Ishikawa (cell line): ENCODE measurements around the gene PDSS2.

Experiments used
- CEBPB ChIP-seq: IDR thresholded peaks from 2 replicates; pipeline ENCODE4 v1.6.1; 2012
- CREB1 ChIP-seq: IDR thresholded peaks from 2 replicates; pipeline ENCODE4 v1.6.1; 2012; ENCODE audit warnings: low read depth
- EGR1 ChIP-seq: IDR thresholded peaks from 2 replicates; pipeline ENCODE4 v1.6.1; 2012
- EP300 ChIP-seq: IDR thresholded peaks from 2 replicates; pipeline ENCODE4 v1.6.1; 2012; ENCODE audit warnings: borderline replicate concordance
- FOXM1 ChIP-seq: IDR thresholded peaks from 2 replicates; pipeline ENCODE4 v1.6.1; 2012; ENCODE audit warnings: low read depth, borderline replicate concordance
- NFIC ChIP-seq: IDR thresholded peaks from 2 replicates; pipeline ENCODE4 v1.6.1; 2012
- RAD21 ChIP-seq: IDR thresholded peaks from 2 replicates; pipeline ENCODE4 v1.6.1; 2012; ENCODE audit warnings: low read depth
- TAF1 ChIP-seq: IDR thresholded peaks from 2 replicates; pipeline ENCODE4 v1.6.1; 2012; ENCODE audit warnings: low read depth, mild to moderate bottlenecking
- TCF12 ChIP-seq: IDR thresholded peaks from 2 replicates; pipeline ENCODE4 v1.6.1; 2012; ENCODE audit warnings: low read depth
- TEAD4 ChIP-seq: IDR thresholded peaks from 2 replicates; pipeline ENCODE4 v1.6.1; 2012
- YY1 ChIP-seq: IDR thresholded peaks from 2 replicates; pipeline ENCODE4 v1.6.1; 2012; ENCODE audit warnings: low read depth
- ZBTB7A ChIP-seq: IDR thresholded peaks from 2 replicates; pipeline ENCODE4 v1.6.1; 2012; ENCODE audit warnings: low read depth
- TF ChIP-seq, protein P1 (sequence below): IDR thresholded peaks from 2 replicates; pipeline ENCODE4 v1.6.1; 2012; ENCODE audit warnings: low read depth, mild to moderate bottlenecking
- TF ChIP-seq, protein P2 (sequence below): IDR thresholded peaks from 2 replicates; pipeline ENCODE4 v1.6.1; 2012
- TF ChIP-seq, protein P3 (sequence below): IDR thresholded peaks from 2 replicates; pipeline ENCODE4 v1.6.1; 2012

Gene PDSS2

DNA sequence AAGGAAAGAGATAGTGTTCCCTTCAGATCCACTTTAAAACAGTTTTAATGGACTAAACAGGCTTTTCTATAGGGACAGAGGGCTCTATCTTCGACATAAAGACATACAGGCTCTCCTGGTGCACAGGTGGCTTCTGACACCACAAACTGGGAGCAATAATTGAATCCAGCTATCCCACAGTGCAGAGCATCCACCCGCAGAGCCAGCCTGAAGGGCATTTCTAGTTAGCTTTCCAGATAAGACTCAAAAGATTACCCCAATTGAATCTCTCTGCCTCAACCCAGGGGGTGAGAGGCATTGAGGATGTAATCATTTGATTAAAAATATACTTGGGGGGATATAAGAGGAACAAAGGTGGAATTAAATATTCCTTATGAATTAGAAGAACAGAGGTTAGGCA, 279.3 kb downstream of the PDSS2 start:
- TF ChIP-seq, protein P1, sequence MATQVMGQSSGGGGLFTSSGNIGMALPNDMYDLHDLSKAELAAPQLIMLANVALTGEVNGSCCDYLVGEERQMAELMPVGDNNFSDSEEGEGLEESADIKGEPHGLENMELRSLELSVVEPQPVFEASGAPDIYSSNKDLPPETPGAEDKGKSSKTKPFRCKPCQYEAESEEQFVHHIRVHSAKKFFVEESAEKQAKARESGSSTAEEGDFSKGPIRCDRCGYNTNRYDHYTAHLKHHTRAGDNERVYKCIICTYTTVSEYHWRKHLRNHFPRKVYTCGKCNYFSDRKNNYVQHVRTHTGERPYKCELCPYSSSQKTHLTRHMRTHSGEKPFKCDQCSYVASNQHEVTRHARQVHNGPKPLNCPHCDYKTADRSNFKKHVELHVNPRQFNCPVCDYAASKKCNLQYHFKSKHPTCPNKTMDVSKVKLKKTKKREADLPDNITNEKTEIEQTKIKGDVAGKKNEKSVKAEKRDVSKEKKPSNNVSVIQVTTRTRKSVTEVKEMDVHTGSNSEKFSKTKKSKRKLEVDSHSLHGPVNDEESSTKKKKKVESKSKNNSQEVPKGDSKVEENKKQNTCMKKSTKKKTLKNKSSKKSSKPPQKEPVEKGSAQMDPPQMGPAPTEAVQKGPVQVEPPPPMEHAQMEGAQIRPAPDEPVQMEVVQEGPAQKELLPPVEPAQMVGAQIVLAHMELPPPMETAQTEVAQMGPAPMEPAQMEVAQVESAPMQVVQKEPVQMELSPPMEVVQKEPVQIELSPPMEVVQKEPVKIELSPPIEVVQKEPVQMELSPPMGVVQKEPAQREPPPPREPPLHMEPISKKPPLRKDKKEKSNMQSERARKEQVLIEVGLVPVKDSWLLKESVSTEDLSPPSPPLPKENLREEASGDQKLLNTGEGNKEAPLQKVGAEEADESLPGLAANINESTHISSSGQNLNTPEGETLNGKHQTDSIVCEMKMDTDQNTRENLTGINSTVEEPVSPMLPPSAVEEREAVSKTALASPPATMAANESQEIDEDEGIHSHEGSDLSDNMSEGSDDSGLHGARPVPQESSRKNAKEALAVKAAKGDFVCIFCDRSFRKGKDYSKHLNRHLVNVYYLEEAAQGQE: no peak
- TF ChIP-seq FOXM1: no peak
- TF ChIP-seq EP300: no peak
- no peak for TF ChIP-seq YY1
- TF ChIP-seq NFIC: no peak
- TF ChIP-seq, protein P2, sequence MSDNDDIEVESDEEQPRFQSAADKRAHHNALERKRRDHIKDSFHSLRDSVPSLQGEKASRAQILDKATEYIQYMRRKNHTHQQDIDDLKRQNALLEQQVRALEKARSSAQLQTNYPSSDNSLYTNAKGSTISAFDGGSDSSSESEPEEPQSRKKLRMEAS: no peak
- no peak for TF ChIP-seq TEAD4
- TF ChIP-seq TAF1: no peak
- TF ChIP-seq CREB1: no peak
- TF ChIP-seq RAD21: no peak

DNA sequence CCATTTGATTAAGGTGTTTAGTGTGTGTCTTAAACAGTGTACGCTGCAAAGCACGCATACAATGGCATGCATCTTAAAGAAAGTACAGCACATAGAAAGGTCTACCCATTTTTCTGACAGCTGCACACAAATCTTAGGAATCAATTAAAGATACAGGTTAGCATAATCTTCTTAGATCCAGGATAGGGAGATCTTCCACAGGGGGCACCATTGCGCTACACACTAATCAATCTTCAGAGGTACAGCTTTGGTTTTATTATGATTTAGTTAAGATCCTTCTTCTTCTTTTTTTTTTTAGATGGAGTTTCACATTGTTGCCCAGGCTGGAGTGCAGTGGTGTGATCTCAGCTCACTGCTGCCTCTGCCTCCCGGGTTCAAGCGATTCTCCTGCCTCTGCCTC, 280.4 kb downstream of the PDSS2 start:
- TF ChIP-seq EGR1 (no peak), NFIC (no peak), RAD21 (peak; percentile 31; the same call in 1 of the 2 replicates)

DNA sequence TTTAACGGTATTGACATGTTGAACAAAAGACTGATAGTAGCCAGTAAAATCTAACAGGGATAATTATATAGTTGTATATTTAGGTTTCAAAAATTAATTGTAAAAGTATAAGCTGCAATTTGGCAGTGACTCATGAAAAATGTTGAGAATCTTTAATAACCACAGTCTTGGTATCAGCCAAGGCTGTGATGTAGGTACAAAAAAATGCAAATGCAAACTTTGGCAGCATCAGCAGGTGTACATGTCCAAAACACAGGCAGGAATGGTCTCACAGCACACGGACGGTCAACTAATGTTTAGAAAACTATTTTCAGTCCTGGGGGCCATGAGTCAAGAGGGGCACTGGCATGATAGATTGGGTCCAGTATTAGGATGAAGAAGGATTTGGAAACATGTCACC, 285.6 kb downstream of the PDSS2 start:
- TF ChIP-seq RAD21 (no peak), EGR1 (no peak), CREB1 (no peak), TCF12 (no peak), YY1 (no peak), ZBTB7A (no peak), EP300 (no peak)
- TF ChIP-seq, protein P2: no peak
- TF ChIP-seq, protein P3, sequence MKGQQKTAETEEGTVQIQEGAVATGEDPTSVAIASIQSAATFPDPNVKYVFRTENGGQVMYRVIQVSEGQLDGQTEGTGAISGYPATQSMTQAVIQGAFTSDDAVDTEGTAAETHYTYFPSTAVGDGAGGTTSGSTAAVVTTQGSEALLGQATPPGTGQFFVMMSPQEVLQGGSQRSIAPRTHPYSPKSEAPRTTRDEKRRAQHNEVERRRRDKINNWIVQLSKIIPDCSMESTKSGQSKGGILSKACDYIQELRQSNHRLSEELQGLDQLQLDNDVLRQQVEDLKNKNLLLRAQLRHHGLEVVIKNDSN: no peak

DNA sequence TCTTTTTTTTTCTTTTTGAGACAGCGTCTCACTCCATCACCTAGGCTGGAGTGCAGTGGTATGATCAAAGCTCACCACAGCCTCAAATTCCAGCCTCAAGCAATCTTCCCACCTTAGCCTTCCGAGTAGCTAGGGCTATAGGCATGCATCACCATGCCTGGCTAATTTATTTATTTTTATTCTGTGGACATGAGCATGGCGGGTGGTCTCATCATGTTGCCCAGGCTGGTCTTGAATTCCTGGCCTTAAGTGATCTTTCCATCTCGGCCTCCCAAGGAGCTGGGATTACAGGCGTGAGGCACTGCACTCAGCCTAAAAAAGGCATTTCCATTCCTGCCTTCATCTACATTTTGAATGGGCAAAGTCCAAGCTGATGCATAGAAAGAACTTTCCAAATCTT, 287.9 kb downstream of the PDSS2 start:
- TF ChIP-seq RAD21 (no peak), EGR1 (no peak), EP300 (no peak), TAF1 (no peak), FOXM1 (no peak), CREB1 (no peak), YY1 (no peak), TCF12 (no peak)

DNA sequence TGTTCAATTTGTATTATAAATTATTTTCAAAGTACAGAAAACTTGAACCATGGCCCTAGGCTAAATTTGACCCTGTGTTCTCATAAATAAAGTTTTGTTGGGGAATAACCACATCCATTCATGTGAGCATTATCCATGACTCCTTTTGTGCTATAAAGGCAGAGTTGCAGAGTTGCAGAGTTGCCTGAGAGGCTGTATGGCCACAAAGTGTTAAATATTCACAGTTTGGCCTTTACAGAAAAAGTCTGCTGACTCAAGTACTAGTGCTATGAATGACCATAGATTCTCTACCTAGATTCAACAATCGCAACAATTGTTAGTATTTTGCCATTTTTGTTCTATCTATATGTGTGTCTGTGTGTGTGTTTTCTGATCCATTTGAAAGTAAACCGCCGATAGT, 297.8 kb downstream of the PDSS2 start:
- TF ChIP-seq, protein P1: no peak
- TF ChIP-seq EP300 (no peak), YY1 (no peak), TCF12 (no peak), TEAD4 (no peak), NFIC (no peak), FOXM1 (no peak)
- TF ChIP-seq, protein P2: no peak

DNA sequence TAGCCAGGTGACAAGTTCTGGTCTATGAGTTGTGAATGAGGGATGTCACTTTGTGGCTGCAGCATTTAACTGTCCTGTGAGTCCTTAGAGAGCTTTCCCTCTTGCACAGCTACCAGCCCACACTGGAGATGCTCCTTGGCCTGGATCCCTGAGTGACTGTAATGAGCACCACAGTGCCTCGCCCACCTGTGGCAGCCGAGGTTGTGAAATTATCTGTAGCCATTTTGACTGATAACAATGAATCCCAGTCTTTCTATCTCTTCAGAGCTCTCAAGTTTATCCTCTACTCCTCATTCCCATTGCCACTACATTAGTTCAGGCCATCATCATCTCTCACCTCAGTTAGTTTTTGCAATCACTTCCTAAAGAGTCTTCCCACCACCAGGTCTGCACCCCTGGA, 302.7 kb downstream of the PDSS2 start:
- TF ChIP-seq, protein P3: no peak
- TF ChIP-seq, protein P1: no peak
- TF ChIP-seq ZBTB7A: no peak
- TF ChIP-seq EP300: no peak
- no peak for TF ChIP-seq FOXM1
- TF ChIP-seq EGR1: no peak
- TF ChIP-seq YY1: no peak
- TF ChIP-seq CEBPB: no peak
- TF ChIP-seq TEAD4: no peak
- TF ChIP-seq TCF12: no peak
- TF ChIP-seq, protein P2: no peak
- no peak for TF ChIP-seq CREB1
- TF ChIP-seq NFIC: no peak
- TF ChIP-seq RAD21: no peak
- no peak for TF ChIP-seq TAF1
